PC-9 (cell line): ENCODE results near the gene PLEKHA5.

Experiments used
- CTCF ChIP-seq: fragments of 200-600 bp; sonication (generic); conservative IDR thresholded peaks from 2 replicates; pipeline ENCODE4 v1.6.1; 2017; ENCODE audit warnings: mixed run types, antibody characterized with exemption, mild to moderate bottlenecking, moderate library complexity
- EZH2 ChIP-seq: fragments of 200-600 bp; sonication (generic); IDR thresholded peaks from 2 replicates; pipeline ENCODE4 v1.8.0; 2017; ENCODE audit warnings: antibody characterized with exemption, low read depth

- TF ChIP-seq CTCF = no peak
- no peak for TF ChIP-seq EZH2
These were observed at the start of gene PLEKHA5 for GRCh38 chr12:19129486-19130223.
